K562 (cell line): ENCODE results near the gene GPRC5A. TPM values are rescaled to one million over a fixed set of nuclear protein-coding genes. Genes with fewer than 3 reads are reported as not detected.
A peak's percentile ranks its signal among the peaks of the same experiment; 100 is the strongest.

ENCODE experiments used
- ATAC-seq: fragments of 200-7000 bp; cut with Tn5 transposase; 3 replicates; pipeline ENCODE4 v1.9.1; 2020; ENCODE audit warnings: moderate library complexity
- BruUV-seq: library from RNA; stranded (reverse); fragments of 400-500 nt; replicated peaks from 2 replicates; lab custom pipeline; 2021; lab: Mats Ljungman, UMichigan
- CTCF ChIA-PET: fragments of 300-600 bp; formaldehyde crosslinking; extraction: SDS; loops from one replicate; lab custom pipeline; 2021; ENCODE audit warnings: low intra/inter-chr PET ratio; lab: Yijun Ruan, JAX
- POLR2A ChIA-PET: fragments of 300-600, 350-650 bp; sonication (Branson Sonifier 250); formaldehyde crosslinking; extraction: SDS; loops from one replicate; lab custom pipeline; 2021; ENCODE audit warnings: antibody characterized with exemption, inconsistent platforms; lab: Yijun Ruan, JAX
- DNase-seq, 4 experiments: peaks; one replicate each; pipeline versions ENCODE4 v3.0.0 to v3.0.0-alpha.2; 2011 to 2018; ENCODE audit warnings: low spot score in 3 of 4, mixed read lengths in 3 of 4; ENCODE audit errors: extremely low read depth in 1 of 4
- FAIRE-seq: peaks from 2 replicates; lab custom pipeline; 2011; peaks lifted over from hg19 to GRCh38; lab: Jason Lieb, UNC
- H2AFZ ChIP-seq: 2 replicates; pipeline ENCODE4 v1.6.0; 2011; ENCODE audit warnings: low read depth, low read length, control low read depth, inconsistent platforms
- H3K27ac ChIP-seq: fragments of 200-600 bp; 3 replicates; pipeline ENCODE4 v1.8.0; 2011; ENCODE audit warnings: low read depth, mild to moderate bottlenecking, control low read depth, inconsistent platforms, low read length, moderate library complexity, mixed read lengths; ENCODE audit errors: extremely low read depth
- H3K27me3 ChIP-seq, 2 experiments: fragments of 300-600 bp in 1 of 2; 2 replicates in 1 of 2; 3 replicates in 1 of 2; pipeline versions ENCODE4 v1.6.0 to v1.8.0; 2011; ENCODE audit warnings: inconsistent platforms in 2 of 2, low read length in 2 of 2, mild to moderate bottlenecking in 1 of 2, mixed read lengths in 1 of 2, moderate library complexity in 1 of 2; ENCODE audit not compliant: control insufficient read depth in 2 of 2, insufficient read depth in 2 of 2
- H3K36me3 ChIP-seq: fragments of 300-600 bp; 3 replicates; pipeline ENCODE4 v1.8.0; 2011; ENCODE audit warnings: mild to moderate bottlenecking, low read length, inconsistent platforms; ENCODE audit not compliant: control insufficient read depth, insufficient read depth
- H3K4me1 ChIP-seq, 2 experiments: fragments of 200-600 bp in 1 of 2; replicated peaks in 1 of 2; 2 replicates in 1 of 2; 3 replicates in 1 of 2; pipeline versions ENCODE4 v1.5.1 to v1.8.0; 2011; ENCODE audit warnings: inconsistent platforms in 2 of 2, low read length in 2 of 2, mild to moderate bottlenecking in 1 of 2, mixed read lengths in 1 of 2, moderate library complexity in 1 of 2; ENCODE audit not compliant: control insufficient read depth in 2 of 2, insufficient read depth in 2 of 2
- H3K4me2 ChIP-seq: 2 replicates; pipeline ENCODE4 v1.6.1; 2011; ENCODE audit warnings: low read length, control low read depth, inconsistent platforms, mixed read lengths; ENCODE audit not compliant: insufficient read depth
- H3K4me3 ChIP-seq: fragments of 200-600 bp; sonication (generic), shearing (Covaris generic); 2 replicates; pipeline ENCODE4 v1.5.1; 2016; ENCODE audit warnings: control low read depth, inconsistent platforms
- H3K79me2 ChIP-seq: fragments of 200-600 bp; 3 replicates; pipeline ENCODE4 v1.8.0; 2011; ENCODE audit warnings: low read length, inconsistent platforms; ENCODE audit not compliant: control insufficient read depth, insufficient read depth
- H3K9ac ChIP-seq, 2 experiments: 2 replicates each; pipeline versions ENCODE4 v1.6.0 to v1.6.1; 2011; ENCODE audit warnings: low read depth in 2 of 2, low read length in 2 of 2, control low read depth in 1 of 2, inconsistent platforms in 1 of 2, mild to moderate bottlenecking in 1 of 2, mixed read lengths in 1 of 2; ENCODE audit not compliant: insufficient read depth in 1 of 2
- H3K9me1 ChIP-seq: one replicate; pipeline ENCODE4 v1.6.0; 2011; ENCODE audit warnings: inconsistent platforms, mild to moderate bottlenecking, low read length, moderate library complexity; ENCODE audit not compliant: control insufficient read depth, insufficient read depth
- H3K9me3 ChIP-seq: replicated peaks from 2 replicates; pipeline ENCODE4 v1.5.1; 2011; ENCODE audit warnings: low read depth, low read length, inconsistent platforms; ENCODE audit not compliant: control insufficient read depth, insufficient read depth
- H4K20me1 ChIP-seq: replicated peaks from 2 replicates; pipeline ENCODE4 v1.6.1; 2011; ENCODE audit warnings: low read length, inconsistent platforms, mixed read lengths; ENCODE audit not compliant: control insufficient read depth, insufficient read depth
- ARHGAP35 ChIP-seq: fragments of 450-650 bp; IDR thresholded peaks from 2 replicates; pipeline ENCODE4 v1.6.1; 2018; ENCODE audit not compliant: partially characterized antibody
- CBX8 ChIP-seq: fragments of 200-600 bp; sonication (generic); IDR thresholded peaks from 2 replicates; pipeline ENCODE4 v1.6.1; 2012; ENCODE audit warnings: borderline replicate concordance, mixed run types, low read depth, mild to moderate bottlenecking, moderate library complexity, mixed read lengths, low read length, control low read depth, inconsistent platforms; ENCODE audit not compliant: poor library complexity, severe bottlenecking; ENCODE audit errors: extremely low read depth
- EP400 ChIP-seq: fragments of 450-650 bp; IDR thresholded peaks from 2 replicates; pipeline ENCODE4 v1.6.1; 2017; ENCODE audit warnings: antibody characterized with exemption, mild to moderate bottlenecking, moderate library complexity
- HDAC6 ChIP-seq: IDR thresholded peaks from 2 replicates; pipeline ENCODE4 v1.6.1; 2012; ENCODE audit warnings: low read depth, mild to moderate bottlenecking, control low read depth, inconsistent platforms, low read length, moderate library complexity
- HDGF ChIP-seq: fragments of 450-650 bp; IDR thresholded peaks from 2 replicates; pipeline ENCODE4 v1.6.1; 2016
- HMG20B ChIP-seq: fragments of 250-450 bp; sonication (Bioruptor Pico); IDR thresholded peaks from 2 replicates; pipeline ENCODE4 v1.5.0; 2021; ENCODE audit warnings: mild to moderate bottlenecking
- LCOR ChIP-seq: sonication (generic); formaldehyde crosslinking; IDR thresholded peaks from 2 replicates; pipeline ENCODE4 v1.8.0; 2022; ENCODE audit warnings: mild to moderate bottlenecking, missing genetic modification reagents
- NBN ChIP-seq: fragments of 450-650 bp; IDR thresholded peaks from 2 replicates; pipeline ENCODE4 v1.6.1; 2016; ENCODE audit warnings: low read depth, mild to moderate bottlenecking
- NCOA1 ChIP-seq: fragments of 450-650 bp; IDR thresholded peaks from 2 replicates; pipeline ENCODE4 v1.6.1; 2016; ENCODE audit warnings: low read depth
- NR2C2 ChIP-seq, 2 experiments: fragments of 200-800 bp in 1 of 2; sonication (Bioruptor generic) in 1 of 2; sonication (generic) in 1 of 2; formaldehyde crosslinking in 1 of 2; IDR thresholded peaks; 2 replicates each; pipeline versions ENCODE4 v1.6.1 to v1.8.0; 2016 to 2022; ENCODE audit warnings: mild to moderate bottlenecking in 1 of 2, missing compliant biosample characterization in 1 of 2, missing genetic modification characterization in 1 of 2, missing genetic modification reagents in 1 of 2
- POLR2G ChIP-seq: fragments of 200-400 bp; formaldehyde crosslinking; IDR thresholded peaks from 2 replicates; pipeline ENCODE4 v1.6.1; 2017; ENCODE audit warnings: low read depth, mild to moderate bottlenecking, antibody characterized with exemption, low read length, moderate library complexity
- TARDBP ChIP-seq: fragments of 450-650 bp; IDR thresholded peaks from 2 replicates; pipeline ENCODE4 v1.6.1; 2016
- TGIF2 ChIP-seq: sonication (generic); formaldehyde crosslinking; IDR thresholded peaks from 2 replicates; pipeline ENCODE4 v1.8.1; 2022; ENCODE audit warnings: mild to moderate bottlenecking, missing genetic modification reagents, moderate library complexity
- TOE1 ChIP-seq, 2 experiments: fragments of 450-650 bp in 1 of 2; sonication (generic) in 1 of 2; formaldehyde crosslinking in 1 of 2; IDR thresholded peaks; 2 replicates each; pipeline versions ENCODE4 v1.7.1 to v1.8.0; 2016 to 2022; ENCODE audit warnings: borderline replicate concordance in 2 of 2, mild to moderate bottlenecking in 2 of 2, antibody characterized with exemption in 1 of 2, inconsistent platforms in 1 of 2, low read depth in 1 of 2, missing genetic modification reagents in 1 of 2, moderate library complexity in 1 of 2
- ZNF282 ChIP-seq: sonication (generic); formaldehyde crosslinking; IDR thresholded peaks from 2 replicates; pipeline ENCODE4 v1.8.1; 2023; ENCODE audit warnings: missing genetic modification reagents
- ZNF324 ChIP-seq: fragments of 250-450 bp; sonication (Bioruptor Pico); IDR thresholded peaks from 2 replicates; pipeline ENCODE4 v1.4.0; 2020; ENCODE audit warnings: mild to moderate bottlenecking
- ZNF77 ChIP-seq: fragments of 250-450 bp; sonication (Bioruptor Pico); IDR thresholded peaks from 2 replicates; pipeline ENCODE4 v1.5.0; 2020
- ZNF785 ChIP-seq: fragments of 250-450 bp; sonication (Bioruptor Pico); IDR thresholded peaks from 2 replicates; pipeline ENCODE4 v1.4.0; 2020; ENCODE audit warnings: mild to moderate bottlenecking
- WGBS: fragments of 100-300 bp; shearing (Covaris generic); methylation state at CpG from one replicate; pipeline ENCODE4 v1.1.6; 2016; ENCODE audit warnings: low coverage, mixed read lengths; ENCODE audit not compliant: insufficient coverage; ENCODE audit errors: missing lambda C conversion rate; 5-methylcytosine and 5-hydroxymethylcytosine counted together
- in situ Hi-C: fragments of 300-500 bp; cut with MboI; formaldehyde crosslinking; loops from 4 replicates; pipeline ENCODE4 v1.15.0; 2018; ENCODE audit warnings: inconsistent platforms, mixed read lengths
- intact Hi-C: fragments of 100-400 bp; cut with micrococcal nuclease; formaldehyde crosslinking; loops from 2 replicates; pipeline ENCODE4 v1.14.2; 2022
- polyA plus RNA-seq, 8 experiments: library from polyadenylated mRNA; depleted of rRNA in 4 of 8; stranded (reverse) in 5 of 8; unstranded in 3 of 8; fragments of >200 nt; fragmentation: Nextera tagmentation in 2 of 8; fragmentation: Illumina TruSeq in 1 of 8; extraction: Ambion mirVana in 2 of 8; extraction: Trizol in 1 of 8; gene quantifications; 2 replicates each; pipeline versions ENCODE4 v1.2.1 to v1.2.3, GENCODE V29; 2011 to 2014; ENCODE audit warnings: inconsistent platforms in 1 of 8, missing spikeins in 1 of 8
- total RNA-seq, 7 experiments: library from RNA; depleted of rRNA in 6 of 7; stranded (reverse); fragments of >200 nt in 6 of 7; fragmentation: Illumina TruSeq in 2 of 7; extraction: Trizol in 2 of 7; gene quantifications; 2 replicates each; pipeline versions ENCODE4 v1.2.1 to v1.2.3, GENCODE V29; 2011 to 2021; ENCODE audit warnings: low replicate concordance in 1 of 7
- TF ChIP-seq, protein P1 (sequence below): sonication (generic); formaldehyde crosslinking; IDR thresholded peaks from 2 replicates; pipeline ENCODE4 v1.8.1; 2022; ENCODE audit warnings: missing genetic modification reagents

Gene GPRC5A
- total and polyA plus RNA-seq, 9 of the 15 experiments (the other 6 are each of a cell fraction or from before 2014, with no cell fraction given) = 0.01 to 0.64 (median 0.08) TPM; not detected in 6

DNA sequence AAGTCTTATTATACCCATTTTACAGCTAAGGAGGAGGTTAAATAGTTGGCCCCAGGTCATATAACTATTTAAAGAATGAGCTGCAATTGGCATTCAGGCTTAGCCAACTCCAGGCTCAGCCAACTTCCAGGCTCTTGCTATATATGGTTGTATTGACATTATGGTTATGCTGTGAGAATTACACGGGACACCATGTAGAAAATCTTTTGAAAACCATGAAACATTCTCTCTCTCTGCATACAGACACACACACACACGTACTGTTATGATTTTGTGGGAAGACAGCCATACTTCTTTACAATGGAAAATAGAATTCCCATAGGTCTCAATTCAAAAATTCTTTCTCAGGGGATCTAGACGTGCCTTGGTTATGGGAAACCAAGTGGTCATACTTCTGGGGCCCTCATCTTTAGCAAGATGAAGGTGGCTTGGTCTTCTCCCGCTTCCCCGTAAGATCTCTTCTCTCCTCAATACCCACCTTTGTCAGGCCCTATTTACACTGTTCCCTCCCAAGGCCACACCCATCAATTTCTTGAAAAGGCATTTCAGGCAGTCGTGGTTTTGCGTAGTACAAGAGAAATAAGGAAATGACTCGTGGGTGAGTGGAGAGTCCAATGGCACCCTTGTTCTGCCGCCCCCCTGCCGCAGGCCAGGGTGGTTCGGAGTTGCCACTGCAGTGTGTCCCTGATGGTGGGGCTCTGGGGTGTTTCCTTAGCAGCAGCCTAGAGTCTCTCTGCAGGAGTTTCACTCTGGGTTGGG lies 10.0 kb upstream of the GPRC5A start:
- Histone ChIP-seq H3K4me3 (no peak overlapping the region), H3K27ac (no peak overlapping the region), H3K9me1 (no peaks in the 10 kb centered on the region), H3K79me2 (no peaks in the 10 kb centered on the region), H2AFZ (peak overlapping the region; percentile 59; the same call in 1 of the 2 replicates), H3K9ac (no peak overlapping the region), H4K20me1 (no peaks in the 10 kb centered on the region)
- DNase-seq = no peak
- intact Hi-C loops = no loop called here
- POLR2A ChIA-PET = interaction anchor here (0.6 to 1.4 kb wide), 3 partner anchors 33 to 389 kb away, joined by 3 to 5 read pairs (median 4); no protein-coding TSS in a partner anchor
- CTCF ChIA-PET = no interaction called here
- TF ChIP-seq NCOA1 (no peak), ZNF282 (CRISPR knock-in tag) (no peak), HMG20B (no peak), ZNF77 (no peak), HDGF (no peak), HDAC6 (no peak), ZNF785 (CRISPR knock-in tag) (no peak), TOE1 (IDR thresholded peaks at IDR 0.05; ENCODE audit: borderline replicate concordance) (no peak), TOE1 (CRISPR knock-in tag; IDR thresholded peaks at IDR 0.05; ENCODE audit: borderline replicate concordance, low read depth) (no peak), EP400 (no peak), POLR2G (no peak), ZNF324 (CRISPR knock-in tag) (no peak), ARHGAP35 (no peak), CBX8 (no peak), NBN (no peak), NR2C2 (CRISPR knock-in tag; IDR thresholded peaks at IDR 0.05) (no peak), NR2C2 (tag; IDR thresholded peaks at IDR 0.05) (no peak), TARDBP (no peak), TGIF2 (CRISPR knock-in tag) (no peak), LCOR (CRISPR knock-in tag) (no peak)
- TF ChIP-seq, protein P1, sequence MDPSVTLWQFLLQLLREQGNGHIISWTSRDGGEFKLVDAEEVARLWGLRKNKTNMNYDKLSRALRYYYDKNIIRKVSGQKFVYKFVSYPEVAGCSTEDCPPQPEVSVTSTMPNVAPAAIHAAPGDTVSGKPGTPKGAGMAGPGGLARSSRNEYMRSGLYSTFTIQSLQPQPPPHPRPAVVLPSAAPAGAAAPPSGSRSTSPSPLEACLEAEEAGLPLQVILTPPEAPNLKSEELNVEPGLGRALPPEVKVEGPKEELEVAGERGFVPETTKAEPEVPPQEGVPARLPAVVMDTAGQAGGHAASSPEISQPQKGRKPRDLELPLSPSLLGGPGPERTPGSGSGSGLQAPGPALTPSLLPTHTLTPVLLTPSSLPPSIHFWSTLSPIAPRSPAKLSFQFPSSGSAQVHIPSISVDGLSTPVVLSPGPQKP (CRISPR knock-in tag) = no peak
- TF ChIP-seq, all 486 proteins: peak for 0
- ATAC-seq (no peak), FAIRE-seq (no peak)
- Histone ChIP-seq H3K36me3 (no peaks in the 10 kb centered on the region), H3K4me1 (peaks cover 0 to 16% of the 10 kb centered on the region in 2 experiments; a peak in 3 of 5 replicates), H3K27me3 (peaks cover 0 to 5% of the 10 kb centered on the region in 2 experiments; a peak in 1 of 5 replicates), H3K4me2 (no peak overlapping the region), H3K9me3 (no peaks in the 10 kb centered on the region)
- in situ Hi-C loops = no loop called here
- WGBS = 26% methylated on average over 9 of the region's 11 CpGs
- BruUV-seq = no TSS peak
